NCI-H510A treated with DMSO at 0.1 percent for 48 hours (cell line): ENCODE data around the gene NPR1.
"Not testable (repeated sequence)": the region's sequence is repeated elsewhere in the genome, so short reads cannot be mapped to it uniquely, and the experiment has no call there.

Experiments
- DNase-seq: peaks from one replicate; lab custom pipeline; 2025; lab: John Stamatoyannopoulos, UW

NPR1 gene

GRCh38 chr1:153678519-153679336 is at the start of gene NPR1:
NPR1 (plus strand) TSS chr1:153678688; CDS start chr1:153679109, 421 bp downstream.
- peak; percentile 10 for DNase-seq

GRCh38 chr1:153629343-153629665 is 49.2 kb upstream of the NPR1 start:
- no peak for DNase-seq

- no peak for DNase-seq
These were observed 48.5 kb upstream of the NPR1 start for GRCh38 chr1:153629971-153630370.

DNA sequence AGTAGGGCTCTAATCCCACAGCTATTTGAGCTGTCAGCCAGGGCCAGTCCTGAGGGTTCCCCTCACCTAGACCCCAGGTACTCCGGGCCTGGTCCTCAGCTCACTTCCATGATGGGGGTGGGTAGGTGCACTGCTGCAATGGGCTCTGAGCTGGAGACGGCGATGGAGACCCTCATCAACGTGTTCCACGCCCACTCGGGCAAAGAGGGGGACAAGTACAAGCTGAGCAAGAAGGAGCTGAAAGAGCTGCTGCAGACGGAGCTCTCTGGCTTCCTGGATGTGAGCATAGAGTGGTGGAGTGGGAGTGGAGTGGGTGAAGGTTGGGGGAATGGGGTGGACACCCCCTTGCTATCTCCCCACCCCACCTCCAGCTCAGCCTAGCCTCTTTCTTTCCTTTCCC is 48.1 kb upstream of the NPR1 start:
- DNase-seq, result no peak

DNA sequence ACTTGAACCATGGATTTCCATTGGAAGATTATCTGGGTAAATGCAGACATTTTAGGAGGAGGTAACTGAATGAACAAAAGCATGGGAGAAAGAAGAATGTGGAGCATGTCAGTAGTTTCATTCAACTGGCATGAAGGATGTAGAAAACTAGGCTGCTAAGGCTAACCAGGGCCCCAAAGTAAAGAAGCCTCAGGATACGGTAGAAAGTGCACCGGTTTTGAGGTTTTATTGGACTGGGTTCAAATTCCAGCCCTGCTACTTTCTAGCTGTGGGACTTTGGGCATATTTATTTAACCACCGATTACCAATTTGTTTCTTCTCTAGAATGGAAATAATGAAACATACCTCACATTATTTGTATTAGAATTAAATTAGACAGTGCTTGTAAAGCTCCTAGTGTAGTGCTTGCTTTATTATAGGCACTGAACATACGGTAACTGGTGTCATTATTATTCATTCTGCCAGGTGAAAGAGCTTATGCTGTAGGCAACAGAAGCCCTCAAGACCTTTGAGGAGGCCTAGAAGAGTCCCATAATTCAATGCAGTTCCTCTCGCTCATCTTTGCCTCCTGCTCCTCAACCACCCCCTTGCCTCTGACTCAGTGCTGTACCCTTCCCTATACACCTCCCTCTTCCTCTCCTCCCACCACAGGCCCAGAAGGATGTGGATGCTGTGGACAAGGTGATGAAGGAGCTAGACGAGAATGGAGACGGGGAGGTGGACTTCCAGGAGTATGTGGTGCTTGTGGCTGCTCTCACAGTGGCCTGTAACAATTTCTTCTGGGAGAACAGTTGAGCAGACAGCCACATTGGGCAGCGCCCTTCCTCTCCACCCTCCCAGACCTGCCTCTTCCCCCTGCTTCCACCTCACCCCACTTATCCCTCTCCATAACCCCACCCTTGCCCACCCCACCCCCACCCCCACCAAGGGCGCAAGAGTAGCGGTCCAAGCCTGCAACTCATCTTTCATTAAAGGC is 47.2 kb upstream of the NPR1 start:
- no peak for DNase-seq

- DNase-seq, result no peak
These were observed 45.2 kb upstream of the NPR1 start for GRCh38 chr1:153633161-153633753.

DNA sequence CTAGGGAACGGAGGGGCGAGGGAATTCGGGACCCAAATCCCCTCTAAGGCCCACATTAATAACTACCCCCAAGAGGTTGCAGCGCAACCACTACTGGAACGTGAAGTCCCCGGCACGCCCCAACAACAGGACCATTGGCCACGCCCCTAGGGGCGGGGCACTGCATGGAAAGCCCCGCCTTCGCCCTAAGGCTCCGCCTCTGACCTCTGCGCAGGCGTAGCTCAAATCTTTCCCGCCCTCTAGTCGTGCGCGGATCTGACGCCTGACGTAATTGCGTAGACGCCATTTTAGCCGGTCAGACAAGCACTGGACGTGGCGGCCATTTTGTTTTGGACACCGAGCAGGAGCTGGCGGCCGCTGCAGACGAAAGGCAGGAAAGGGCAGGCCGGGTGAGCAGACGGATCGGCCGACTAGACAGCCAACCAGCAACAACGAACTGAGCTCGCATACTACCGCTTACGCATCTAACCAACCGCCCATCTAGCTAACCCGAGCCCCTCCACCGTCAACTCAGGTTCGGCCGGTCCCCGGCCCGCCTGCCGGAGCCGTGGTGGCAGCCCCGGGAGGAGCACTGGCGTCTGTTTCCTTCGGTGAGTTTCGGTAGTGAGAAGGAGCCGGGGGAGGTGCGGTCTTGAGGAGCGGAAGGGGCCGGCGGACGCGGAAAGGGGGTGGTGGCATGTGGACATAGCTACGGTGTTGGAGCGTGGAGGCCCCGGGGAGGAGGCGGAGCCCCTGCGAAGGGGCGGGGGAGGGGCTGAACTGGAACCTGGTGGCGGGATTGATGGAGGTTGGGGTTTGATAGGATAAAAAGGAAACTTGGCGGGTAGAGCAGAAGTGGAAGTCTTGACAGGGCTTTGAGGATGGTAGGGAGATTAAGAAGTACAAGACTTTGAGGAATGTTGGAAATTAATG is 44.5 kb upstream of the NPR1 start, which contains the start of gene CHTOP:
Gene CHTOP (plus strand): TSS at position 313 of the 912 bp plus-strand sequence. CDS start 2,523 bp downstream, outside the sequence.
- peak; percentile 90 for DNase-seq

GRCh38 chr1:153635872-153636271 is 42.6 kb upstream of the NPR1 start:
- DNase-seq, result no peak

DNA sequence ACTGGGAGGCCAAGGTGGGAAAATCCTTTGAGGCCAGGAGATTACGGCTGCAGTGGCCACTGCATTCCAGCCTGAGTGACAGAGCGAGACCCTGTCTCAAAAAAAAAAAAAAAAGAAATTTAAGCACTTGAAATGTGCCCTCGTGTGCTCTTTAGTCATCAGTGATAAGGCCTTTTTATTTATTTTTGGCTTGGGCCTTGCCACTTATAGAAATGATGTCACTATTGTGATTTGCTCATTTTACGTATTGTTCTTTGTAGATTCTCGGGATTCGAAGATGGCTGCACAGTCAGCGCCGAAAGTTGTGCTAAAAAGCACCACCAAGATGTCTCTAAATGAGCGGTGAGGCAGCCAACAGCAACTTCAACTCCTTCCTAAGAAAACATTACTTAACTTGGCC is 42.2 kb upstream of the NPR1 start:
- no peak for DNase-seq

- no peak for DNase-seq
These were observed 40.2 kb upstream of the NPR1 start for GRCh38 chr1:153638261-153638660.

- no peak for DNase-seq
These were observed 39.2 kb upstream of the NPR1 start for GRCh38 chr1:153639280-153639679.

- DNase-seq, result not testable (repeated sequence)
These were observed 38.3 kb upstream of the NPR1 start for GRCh38 chr1:153640213-153640612.

DNA sequence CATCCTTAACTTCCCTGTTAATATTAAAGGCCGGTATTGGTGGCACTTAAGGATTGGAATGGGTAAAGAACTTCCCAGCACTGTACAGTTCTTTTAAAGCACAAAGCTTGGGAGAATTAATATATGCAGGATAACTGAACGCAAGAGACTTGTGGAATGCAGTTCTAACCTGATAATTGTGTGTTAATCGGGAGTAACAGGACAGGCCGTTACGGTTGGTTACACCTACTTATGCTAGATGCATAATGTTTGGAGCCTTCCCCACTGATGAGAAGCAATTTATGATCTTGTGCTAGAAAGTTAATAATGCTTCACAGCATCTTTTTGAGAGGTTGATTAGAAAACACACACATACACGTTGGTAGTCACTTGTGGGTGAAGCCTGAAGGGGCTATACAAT is 37.6 kb upstream of the NPR1 start:
- no peak for DNase-seq

GRCh38 chr1:153642161-153642560 is 36.3 kb upstream of the NPR1 start:
- DNase-seq, result no peak

- no peak for DNase-seq
These were observed 35.4 kb upstream of the NPR1 start for GRCh38 chr1:153643100-153643499.

DNA sequence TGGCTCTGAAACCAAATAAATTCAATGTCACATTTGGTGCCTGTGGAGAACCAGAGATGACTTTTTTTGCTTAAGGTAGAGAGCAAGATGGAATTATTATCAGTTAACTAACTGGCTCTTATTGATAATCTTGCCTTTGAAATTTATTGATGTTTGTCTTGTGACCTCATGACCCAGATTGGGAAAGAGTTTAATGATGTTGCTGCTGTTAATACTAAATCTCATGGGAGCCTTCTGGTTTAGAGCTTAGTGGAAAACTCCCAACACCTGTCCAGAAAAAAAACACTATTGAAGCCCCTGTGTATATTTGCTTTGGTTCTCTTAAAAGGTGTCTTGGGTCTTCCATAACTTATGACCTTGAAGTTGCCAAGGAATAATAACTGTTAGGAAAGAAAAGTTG is 34.7 kb upstream of the NPR1 start:
- no peak for DNase-seq

DNA sequence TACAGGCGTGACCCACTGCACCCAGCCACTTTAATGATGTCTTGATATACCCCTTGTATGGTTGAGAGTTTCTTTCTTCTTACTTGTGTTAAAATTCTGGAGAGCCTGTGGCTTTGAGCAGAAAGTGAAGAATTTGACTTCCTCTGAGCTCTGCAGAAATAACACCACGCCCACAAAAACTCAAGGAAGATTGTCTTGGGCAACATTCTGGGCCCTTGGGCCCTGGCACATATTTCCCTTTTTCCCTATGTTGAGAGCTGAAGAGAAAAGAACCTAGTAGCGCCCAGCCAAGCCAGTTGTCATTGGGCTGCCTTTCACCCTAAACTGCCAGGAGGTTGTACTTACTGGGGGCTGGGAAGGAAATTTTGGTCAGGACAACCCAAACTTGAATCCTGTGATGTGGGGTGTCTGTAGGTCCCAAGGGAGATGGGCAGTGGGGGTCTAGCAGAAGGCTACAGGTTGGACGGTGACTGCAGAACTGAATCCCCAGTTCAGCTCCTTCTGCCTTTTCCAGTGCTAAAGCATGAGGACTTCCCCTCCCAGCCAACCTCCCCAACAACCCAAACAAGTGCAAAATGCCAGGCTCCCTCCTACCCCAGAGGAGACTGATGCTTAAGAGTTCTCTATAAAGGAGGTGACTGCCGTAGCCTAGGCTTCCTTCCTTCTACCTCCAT is 31.7 kb upstream of the NPR1 start:
- no peak for DNase-seq

DNA sequence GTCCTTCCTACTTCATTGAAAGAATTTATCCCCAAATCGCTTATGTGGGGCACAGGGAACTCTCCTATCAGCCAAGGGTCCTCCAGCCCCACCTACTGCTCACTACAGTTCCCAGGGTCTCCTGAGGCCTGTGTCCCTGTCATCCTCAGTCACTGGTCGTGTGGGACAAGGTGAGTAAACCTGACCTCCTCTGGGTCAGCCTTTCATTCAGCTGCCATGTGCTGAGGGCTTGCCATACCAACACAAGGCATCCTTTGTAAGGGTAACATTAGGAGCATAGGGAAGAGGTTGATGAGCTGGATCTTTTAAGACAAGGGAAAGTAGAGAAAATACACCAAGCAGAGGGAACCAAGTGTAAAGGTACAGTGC is 31.2 kb upstream of the NPR1 start:
- no peak for DNase-seq

DNA sequence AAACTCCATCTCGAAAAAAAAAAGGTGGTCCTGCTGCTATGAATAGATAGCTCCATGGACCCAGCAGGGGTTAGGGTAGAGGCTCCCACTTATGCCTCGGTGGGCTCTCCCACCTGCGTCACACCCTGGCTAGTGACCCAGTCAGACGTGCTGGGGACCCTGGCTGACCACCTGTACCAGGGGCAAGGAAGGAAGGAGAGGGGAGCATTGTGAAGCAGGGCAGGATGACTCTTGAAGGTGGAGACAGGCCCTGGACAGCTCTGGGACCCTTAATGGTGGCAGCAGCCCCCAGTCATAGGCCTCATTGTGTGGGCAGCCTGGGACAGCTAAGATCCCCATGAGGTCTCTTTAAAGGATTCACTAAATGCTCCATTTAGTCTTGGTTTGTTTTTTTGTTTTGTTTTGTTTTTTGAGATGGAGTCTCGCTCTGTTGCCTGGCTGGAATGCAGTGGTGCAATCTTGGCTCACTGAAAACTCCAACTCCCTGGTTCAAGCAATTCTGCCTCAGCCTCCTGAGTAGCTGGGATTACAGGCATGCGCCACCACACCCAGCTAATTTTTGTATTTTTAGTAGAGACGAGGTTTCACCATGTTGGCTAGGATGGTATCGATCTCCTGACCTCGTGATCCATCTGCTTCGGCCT is 30.4 kb upstream of the NPR1 start:
- DNase-seq, result no peak

GRCh38 chr1:153649137-153649862 is 29.2 kb upstream of the NPR1 start:
- DNase-seq, result peak; percentile 45
